Lower lobe of right lung (tissue), 2 donors: Measurements from ENCODE around the gene POC1B. TPM values are rescaled to one million over a fixed set of nuclear protein-coding genes. Genes with fewer than 3 reads are reported as not detected.

Source experiments
- ATAC-seq, 2 donors: fragments of 200-7000 bp; cut with Tn5 transposase; one replicate each; pipeline ENCODE4 v1.9.1; 2020 to 2022; ENCODE audit warnings: mild to moderate bottlenecking in 2 of 2, moderate library complexity in 2 of 2
- DNase-seq: peaks from one replicate; pipeline ENCODE4 v3.0.0-alpha.2; 2020
- H3K27ac ChIP-seq: fragments of 200-600 bp; one replicate; pipeline ENCODE4 v1.8.0; 2022
- H3K27me3 ChIP-seq: fragments of 200-600 bp; one replicate; pipeline ENCODE4 v1.8.0; 2022; ENCODE audit warnings: low read depth
- H3K36me3 ChIP-seq: fragments of 200-600 bp; one replicate; pipeline ENCODE4 v1.8.0; 2022; ENCODE audit warnings: mild to moderate bottlenecking
- H3K4me1 ChIP-seq: fragments of 200-600 bp; one replicate; pipeline ENCODE4 v1.8.0; 2022
- H3K4me3 ChIP-seq: fragments of 200-600 bp; one replicate; pipeline ENCODE4 v1.8.0; 2022; ENCODE audit warnings: mild to moderate bottlenecking
- H3K9me3 ChIP-seq: fragments of 200-600 bp; one replicate; pipeline ENCODE4 v1.8.0; 2022
- CTCF ChIP-seq: fragments of 200-600 bp; IDR thresholded peaks from one replicate; pipeline ENCODE4 v1.8.0; 2022; ENCODE audit warnings: antibody characterized with exemption, mild to moderate bottlenecking
- intact Hi-C: fragments of 100-400 bp; cut with DNase I; formaldehyde crosslinking; loops from one replicate; pipeline ENCODE4 v1.11.0; 2022
- total RNA-seq: library from RNA; stranded (reverse); fragmentation: NEBNext Ultra II Directional; extraction: Animal tissue kit (Norgen Biotek cat#: 25700); gene quantifications from one replicate; pipeline ENCODE4 v1.2.1, GENCODE V29; 2021
- donor health status: DM: no; HTN: yes; CAD: no; lungs with severe emphysema.

POC1B gene
- total RNA-seq, 1 donor from 2014 or later: 15.5 TPM

GRCh38 chr12:89451841-89452251 lies 74.0 kb downstream of the POC1B start:
- ATAC-seq (peak; percentile 52), DNase-seq (no peak)
- H3K36me3 ChIP-seq: no peaks in the 10 kb centered on the region
- intact Hi-C loops: loop anchor here (10.0 kb wide), 1 partner anchor 57 kb away; no protein-coding TSS in a partner anchor
- no peaks in the 10 kb centered on the region for H3K9me3 ChIP-seq
- peak overlapping the region; percentile 83 for H3K27ac ChIP-seq
- H3K27me3 ChIP-seq: no peaks in the 10 kb centered on the region
- no peak overlapping the region for H3K4me3 ChIP-seq
- TF ChIP-seq CTCF: no peak
- peaks cover 40% of the 10 kb centered on the region for H3K4me1 ChIP-seq

- peak overlapping the region; percentile 83 for H3K27ac ChIP-seq
- intact Hi-C loops: loop anchor here (10.0 kb wide), 1 partner anchor 56 kb away; no protein-coding TSS in a partner anchor
- ATAC-seq: peak in 1 of 2 donors; percentile 47
Observed at GRCh38 chr12:89450907-89451306, 74.9 kb downstream of the POC1B start.

GRCh38 chr12:89448951-89449371 lies 76.9 kb downstream of the POC1B start:
- no peak for TF ChIP-seq CTCF
- Histone ChIP-seq H3K4me3 (no peak overlapping the region), H3K4me1 (peaks cover 33% of the 10 kb centered on the region), H3K9me3 (no peaks in the 10 kb centered on the region), H3K27me3 (no peaks in the 10 kb centered on the region), H3K36me3 (no peaks in the 10 kb centered on the region), H3K27ac (no peak overlapping the region)
- ATAC-seq: no peak
- intact Hi-C loops: no loop called here
- no peak for DNase-seq

More at GRCh38 chr12:89450907-89451306, 74.9 kb downstream of the POC1B start:
- TF ChIP-seq CTCF: no peak
- H3K4me3 ChIP-seq: no peak overlapping the region
- H3K4me1 ChIP-seq: peaks cover 40% of the 10 kb centered on the region
- DNase-seq: no peak
- no peaks in the 10 kb centered on the region for H3K27me3 ChIP-seq
- H3K36me3 ChIP-seq: no peaks in the 10 kb centered on the region
- no peaks in the 10 kb centered on the region for H3K9me3 ChIP-seq

GRCh38 chr12:89448526-89448925 lies 77.3 kb downstream of the POC1B start:
- TF ChIP-seq CTCF: no peak
- intact Hi-C loops: no loop called here
- H3K27me3 ChIP-seq: no peaks in the 10 kb centered on the region
- no peaks in the 10 kb centered on the region for H3K9me3 ChIP-seq
- ATAC-seq (no peak), DNase-seq (no peak)
- H3K4me1 ChIP-seq: peaks cover 29% of the 10 kb centered on the region
- H3K27ac ChIP-seq: no peak overlapping the region
- H3K36me3 ChIP-seq: no peaks in the 10 kb centered on the region
- H3K4me3 ChIP-seq: no peak overlapping the region

GRCh38 chr12:89439941-89440340 lies 85.9 kb downstream of the POC1B start:
- H3K36me3 ChIP-seq: no peaks in the 10 kb centered on the region
- intact Hi-C loops: no loop called here
- no peak overlapping the region for H3K27ac ChIP-seq
- no peak for DNase-seq
- no peaks in the 10 kb centered on the region for H3K9me3 ChIP-seq
- no peak overlapping the region for H3K4me3 ChIP-seq
- no peak for TF ChIP-seq CTCF
- no peaks in the 10 kb centered on the region for H3K4me1 ChIP-seq
- no peak for ATAC-seq
- H3K27me3 ChIP-seq: no peaks in the 10 kb centered on the region
